Neuronal stem cell (in vitro differentiated cells): ENCODE results near the gene PCDHGB7.

Experiments
- DNase-seq: peaks from one replicate; pipeline ENCODE4 v3.0.0-alpha.2; 2013; ENCODE audit warnings: low spot score
- H2AFZ ChIP-seq: one replicate; pipeline ENCODE4 v1.6.1; 2013; ENCODE audit warnings: mild to moderate bottlenecking, low read length, inconsistent platforms
- H2AK5ac ChIP-seq: 2 replicates; pipeline ENCODE4 v1.6.1; 2013; ENCODE audit warnings: low read depth, mild to moderate bottlenecking, inconsistent platforms, low read length, moderate library complexity, mixed read lengths
- H2BK120ac ChIP-seq: 2 replicates; pipeline ENCODE4 v1.6.1; 2013; ENCODE audit warnings: low read depth, mild to moderate bottlenecking, inconsistent platforms, low read length, moderate library complexity, mixed read lengths
- H2BK12ac ChIP-seq: one replicate; pipeline ENCODE4 v1.6.1; 2013; ENCODE audit warnings: low read length, inconsistent platforms
- H2BK15ac ChIP-seq: 2 replicates; pipeline ENCODE4 v1.6.1; 2013; ENCODE audit warnings: mild to moderate bottlenecking, low read length, inconsistent platforms, mixed read lengths
- H2BK5ac ChIP-seq: one replicate; pipeline ENCODE4 v1.6.1; 2013; ENCODE audit warnings: inconsistent platforms, mild to moderate bottlenecking, low read length, moderate library complexity
- H3K14ac ChIP-seq: one replicate; pipeline ENCODE4 v1.6.1; 2013; ENCODE audit warnings: low read length, inconsistent platforms
- H3K18ac ChIP-seq: 2 replicates; pipeline ENCODE4 v1.6.1; 2013; ENCODE audit warnings: low read length, inconsistent platforms
- H3K23ac ChIP-seq: 2 replicates; pipeline ENCODE4 v1.6.1; 2013; ENCODE audit warnings: low read depth, mild to moderate bottlenecking, mixed read lengths, low read length, inconsistent platforms; ENCODE audit not compliant: poor library complexity
- H3K27ac ChIP-seq: replicated peaks from 3 replicates; pipeline ENCODE4 v1.5.1; 2013; ENCODE audit warnings: low read length, inconsistent platforms
- H3K27me3 ChIP-seq, 3 experiments: 2 replicates each; pipeline ENCODE4 v1.6.1; 2013; ENCODE audit warnings: low read length in 3 of 3, mild to moderate bottlenecking in 2 of 3, inconsistent platforms in 1 of 3, low read depth in 1 of 3, mixed read lengths in 1 of 3, moderate library complexity in 1 of 3; ENCODE audit not compliant: control insufficient read depth in 3 of 3, insufficient read depth in 3 of 3
- H3K36me3 ChIP-seq, 2 donors: replicated peaks in 1 of 2; 2 replicates each; pipeline ENCODE4 v1.6.1; 2013; ENCODE audit warnings: low read length in 2 of 2; ENCODE audit not compliant: control insufficient read depth in 2 of 2, insufficient read depth in 2 of 2
- H3K4ac ChIP-seq: 2 replicates; pipeline ENCODE4 v1.6.1; 2013; ENCODE audit warnings: inconsistent platforms, mild to moderate bottlenecking, low read length, moderate library complexity
- H3K4me1 ChIP-seq, 2 donors: 1 replicate in 1 of 2; 2 replicates in 1 of 2; pipeline ENCODE4 v1.6.1; 2013; ENCODE audit warnings: low read length in 2 of 2, low read depth in 1 of 2; ENCODE audit not compliant: control insufficient read depth in 2 of 2, insufficient read depth in 1 of 2
- H3K4me2 ChIP-seq: one replicate; pipeline ENCODE4 v1.6.1; 2013; ENCODE audit warnings: mild to moderate bottlenecking, low read length, inconsistent platforms; ENCODE audit not compliant: insufficient read depth, poor library complexity, severe bottlenecking
- H3K4me3 ChIP-seq, 2 donors: 2 replicates each; pipeline ENCODE4 v1.5.1; 2013; ENCODE audit warnings: low read length in 2 of 2, mild to moderate bottlenecking in 2 of 2, inconsistent platforms in 1 of 2, moderate library complexity in 1 of 2
- H3K79me1 ChIP-seq: one replicate; pipeline ENCODE4 v1.6.1; 2013; ENCODE audit warnings: low read depth, mild to moderate bottlenecking, inconsistent platforms, low read length, moderate library complexity
- H3K9ac ChIP-seq: one replicate; pipeline ENCODE4 v1.6.1; 2013; ENCODE audit warnings: mild to moderate bottlenecking, low read depth, low read length, inconsistent platforms; ENCODE audit not compliant: poor library complexity
- H3K9me3 ChIP-seq, 2 donors: replicated peaks in 1 of 2; 2 replicates each; pipeline versions ENCODE3 to v1.6.1; 2013; ENCODE audit warnings: low read length in 2 of 2, mild to moderate bottlenecking in 2 of 2, inconsistent platforms in 1 of 2, low read depth in 1 of 2, mixed read lengths in 1 of 2, moderate library complexity in 1 of 2; ENCODE audit not compliant: control insufficient read depth in 2 of 2, insufficient read depth in 1 of 2
- H4K8ac ChIP-seq: one replicate; pipeline ENCODE4 v1.6.1; 2013; ENCODE audit warnings: low read depth, mild to moderate bottlenecking, inconsistent platforms, low read length, moderate library complexity
- H4K91ac ChIP-seq: one replicate; pipeline ENCODE4 v1.6.1; 2013; ENCODE audit warnings: low read length, low read depth, mild to moderate bottlenecking, inconsistent platforms; ENCODE audit not compliant: poor library complexity
- WGBS, 2 donors: extraction: QIAGEN DNeasy Blood & Tissue Kit; methylation state at CpG; one replicate each; pipeline ENCODE4 v1.1.7; 2013; ENCODE audit warnings: missing lambda C conversion rate in 2 of 2, mixed read lengths in 1 of 2; ENCODE audit not compliant: insufficient read length in 2 of 2, insufficient replicate concordance in 1 of 2; ENCODE audit errors: extremely low coverage in 2 of 2; 5-methylcytosine and 5-hydroxymethylcytosine counted together

PCDHGB7 gene

GRCh38 chr5:141465351-141465750 is 47.9 kb downstream of the PCDHGB7 start:
- Histone ChIP-seq H3K18ac (no peak overlapping the region), H2BK12ac (no peak overlapping the region), H3K23ac (no peak overlapping the region), H3K4me3 (no peak overlapping the region), H3K79me1 (no peaks in the 10 kb centered on the region), H2BK15ac (no peak overlapping the region), H4K8ac (no peak overlapping the region), H3K27ac (no peak overlapping the region), H2BK120ac (no peak overlapping the region), H2BK5ac (no peak overlapping the region), H3K14ac (no peak overlapping the region), H3K36me3 (peaks cover 0 to 6% of the 10 kb centered on the region in 2 donors), H3K4me2 (no peak overlapping the region), H3K4me1 (no peaks in the 10 kb centered on the region), H3K4ac (no peak overlapping the region), H3K27me3 (no peaks in the 10 kb centered on the region), H3K9ac (no peak overlapping the region), H4K91ac (no peak overlapping the region), H3K9me3 (no peaks in the 10 kb centered on the region), H2AK5ac (no peak overlapping the region), H2AFZ (no peak overlapping the region)
- WGBS, 2 donors = no CpG with 5 or more reads among the region's 3 CpGs
- no peak for DNase-seq
